DND-41 (cell line): ENCODE measurements around the gene POLD1.

Source experiments
- ATAC-seq: fragments of 200-7000 bp; cut with Tn5 transposase; 3 replicates; pipeline ENCODE4 v1.9.1; 2021; ENCODE audit warnings: low read depth; ENCODE audit not compliant: insufficient read depth
- DNase-seq: peaks from one replicate; pipeline ENCODE4 v3.0.0-alpha.2; 2020
- H2AFZ ChIP-seq: 2 replicates; pipeline ENCODE4 v1.6.0; 2012; ENCODE audit warnings: low read depth, low read length
- H3K27ac ChIP-seq: 2 replicates; pipeline ENCODE4 v1.5.1; 2012; ENCODE audit warnings: low read length, inconsistent platforms
- H3K27me3 ChIP-seq: fragments of 200-600 bp; sonication (generic); 2 replicates; pipeline ENCODE4 v1.6.0; 2012; ENCODE audit warnings: low read length, mild to moderate bottlenecking, inconsistent platforms; ENCODE audit not compliant: insufficient read depth, poor library complexity
- H3K36me3 ChIP-seq: 2 replicates; pipeline ENCODE4 v1.5.1; 2012; ENCODE audit warnings: low read length, inconsistent platforms; ENCODE audit not compliant: insufficient read depth
- H3K4me1 ChIP-seq: 2 replicates; pipeline ENCODE4 v1.5.1; 2012; ENCODE audit warnings: mild to moderate bottlenecking, low read length; ENCODE audit not compliant: insufficient read depth
- H3K4me2 ChIP-seq: 2 replicates; pipeline ENCODE4 v1.6.0; 2012; ENCODE audit warnings: mild to moderate bottlenecking, moderate library complexity, low read length, inconsistent platforms; ENCODE audit not compliant: insufficient read depth
- H3K4me3 ChIP-seq, 2 experiments: fragments of 200-600 bp in 1 of 2; shearing (Covaris generic) in 1 of 2; 2 replicates each; pipeline ENCODE4 v1.5.1; 2012 to 2016; ENCODE audit warnings: inconsistent platforms in 2 of 2, low read length in 2 of 2, mild to moderate bottlenecking in 2 of 2, low read depth in 1 of 2, moderate library complexity in 1 of 2
- H3K79me2 ChIP-seq: 2 replicates; pipeline ENCODE4 v1.6.0; 2012; ENCODE audit warnings: low read length, inconsistent platforms; ENCODE audit not compliant: insufficient read depth
- H3K9ac ChIP-seq: 2 replicates; pipeline ENCODE4 v1.6.0; 2012; ENCODE audit warnings: low read depth, mild to moderate bottlenecking, inconsistent platforms, low read length, moderate library complexity
- H3K9me3 ChIP-seq: 2 replicates; pipeline ENCODE4 v1.5.1; 2012; ENCODE audit warnings: low read length, moderate library complexity, mild to moderate bottlenecking, inconsistent platforms; ENCODE audit not compliant: insufficient read depth, severe bottlenecking
- H4K20me1 ChIP-seq: 2 replicates; pipeline ENCODE4 v1.6.0; 2012; ENCODE audit warnings: low read length; ENCODE audit not compliant: insufficient read depth
- CTCF ChIP-seq: IDR thresholded peaks from 2 replicates; pipeline ENCODE4 v1.5.1; 2012; ENCODE audit warnings: borderline replicate concordance, low read length, moderate library complexity, mild to moderate bottlenecking; ENCODE audit not compliant: poor library complexity, severe bottlenecking; ENCODE audit errors: extremely low read depth
- EZH2 ChIP-seq: IDR thresholded peaks from 3 replicates; pipeline ENCODE4 v1.6.1; 2012; ENCODE audit warnings: borderline replicate concordance, low read depth, mild to moderate bottlenecking, moderate library complexity, low read length, inconsistent platforms; ENCODE audit not compliant: severe bottlenecking

Gene POLD1

DNA sequence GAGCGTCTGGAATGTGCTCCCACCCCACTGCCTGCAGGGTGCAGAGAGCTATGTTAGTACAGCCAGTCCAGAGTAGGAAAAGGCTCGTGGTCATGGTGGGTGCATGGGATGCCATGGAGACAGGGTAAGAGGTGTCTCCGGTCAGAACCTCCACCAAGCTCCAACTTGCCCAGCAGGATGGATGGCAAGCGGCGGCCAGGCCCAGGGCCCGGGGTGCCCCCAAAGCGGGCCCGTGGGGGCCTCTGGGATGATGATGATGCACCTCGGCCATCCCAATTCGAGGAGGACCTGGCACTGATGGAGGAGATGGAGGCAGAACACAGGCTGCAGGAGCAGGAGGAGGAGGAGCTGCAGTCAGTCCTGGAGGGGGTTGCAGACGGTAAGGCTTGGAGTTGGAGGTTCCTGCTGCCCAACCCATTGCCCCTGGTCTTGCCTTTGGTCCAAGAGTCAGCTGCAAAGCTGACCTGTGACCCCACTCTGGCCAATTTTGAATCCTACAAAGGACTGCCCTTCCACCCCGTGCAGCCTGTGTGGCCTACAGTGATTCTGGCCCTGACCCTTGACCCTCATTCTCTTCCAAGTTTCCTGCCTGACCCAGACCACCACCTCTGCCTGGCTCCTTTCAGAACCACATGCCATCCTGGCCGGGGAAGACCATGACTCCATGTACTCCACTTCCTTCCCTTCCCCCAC is 14.7 kb downstream of the POLD1 start:
- peaks cover 52% of the 10 kb centered on the region for H3K79me2 ChIP-seq
- no peaks in the 10 kb centered on the region for H3K4me1 ChIP-seq
- DNase-seq, result no peak
- H3K27ac ChIP-seq, result no peak overlapping the region
- no peaks in the 10 kb centered on the region for H3K27me3 ChIP-seq
- H3K36me3 ChIP-seq, result peaks cover 55% of the 10 kb centered on the region
- peaks cover 53% of the 10 kb centered on the region for H4K20me1 ChIP-seq
- no peak overlapping the region for H3K4me3 ChIP-seq
- H3K9ac ChIP-seq, result no peak overlapping the region
- H3K9me3 ChIP-seq, result no peaks in the 10 kb centered on the region
- H3K4me2 ChIP-seq, result no peak overlapping the region
- no peak for ATAC-seq
- TF ChIP-seq EZH2, result no peak
- TF ChIP-seq CTCF, result no peak
- no peak overlapping the region for H2AFZ ChIP-seq

GRCh38 chr19:50399368-50399745 is 15.2 kb downstream of the POLD1 start:
- DNase-seq (no peak), ATAC-seq (no peak)
- H3K9ac ChIP-seq, result no peak overlapping the region
- peaks cover 49% of the 10 kb centered on the region for H4K20me1 ChIP-seq
- no peak overlapping the region for H3K4me3 ChIP-seq
- H3K4me2 ChIP-seq, result no peak overlapping the region
- H3K27ac ChIP-seq, result no peak overlapping the region
- no peaks in the 10 kb centered on the region for H3K4me1 ChIP-seq
- no peaks in the 10 kb centered on the region for H3K27me3 ChIP-seq
- no peak overlapping the region for H2AFZ ChIP-seq
- H3K79me2 ChIP-seq, result peaks cover 47% of the 10 kb centered on the region
- H3K36me3 ChIP-seq, result peaks cover 54% of the 10 kb centered on the region
- TF ChIP-seq CTCF (no peak), EZH2 (no peak)
- H3K9me3 ChIP-seq, result no peaks in the 10 kb centered on the region

DNA sequence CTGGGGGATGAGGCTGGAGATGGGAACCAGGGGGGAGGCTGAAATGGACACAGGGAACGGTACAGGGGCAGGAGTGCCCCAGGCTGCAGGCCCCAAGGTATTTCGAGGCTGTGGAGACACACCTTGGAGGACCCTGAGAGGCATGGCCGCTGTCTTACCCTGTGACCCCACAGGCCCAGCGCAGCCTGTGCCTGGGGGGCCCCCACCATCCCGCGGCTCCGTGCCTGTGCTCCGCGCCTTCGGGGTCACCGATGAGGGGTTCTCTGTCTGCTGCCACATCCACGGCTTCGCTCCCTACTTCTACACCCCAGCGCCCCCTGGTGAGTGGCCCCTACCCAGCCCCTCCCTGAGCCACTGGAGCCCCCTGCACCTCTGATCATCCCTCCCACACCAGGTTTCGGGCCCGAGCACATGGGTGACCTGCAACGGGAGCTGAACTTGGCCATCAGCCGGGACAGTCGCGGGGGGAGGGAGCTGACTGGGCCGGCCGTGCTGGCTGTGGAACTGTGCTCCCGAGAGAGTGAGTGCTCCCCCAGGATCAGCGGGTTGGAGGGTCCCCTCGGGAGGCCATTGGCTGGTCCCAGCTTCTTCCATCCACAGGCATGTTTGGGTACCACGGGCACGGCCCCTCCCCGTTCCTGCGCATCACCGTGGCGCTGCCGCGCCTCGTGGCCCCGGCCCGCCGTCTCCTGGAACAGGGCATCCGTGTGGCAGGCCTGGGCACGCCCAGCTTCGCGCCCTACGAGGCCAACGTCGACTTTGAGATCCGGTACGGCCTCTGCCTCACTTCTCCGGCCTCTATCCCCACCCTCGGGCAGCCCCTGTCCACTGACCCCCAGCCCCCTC is 17.7 kb downstream of the POLD1 start:
- Histone ChIP-seq H3K79me2 (peaks cover 29% of the 10 kb centered on the region), H3K9ac (no peak overlapping the region), H3K4me2 (no peak overlapping the region), H3K36me3 (peaks cover 74% of the 10 kb centered on the region), H3K27ac (no peak overlapping the region), H3K4me1 (no peaks in the 10 kb centered on the region), H3K27me3 (no peaks in the 10 kb centered on the region), H3K9me3 (no peaks in the 10 kb centered on the region), H2AFZ (no peak overlapping the region), H4K20me1 (peaks cover 48% of the 10 kb centered on the region), H3K4me3 (no peak overlapping the region)
- ATAC-seq (no peak), DNase-seq (no peak)
- TF ChIP-seq EZH2 (no peak), CTCF (no peak)
